ENCODE data around the gene CARD11. TPM values are rescaled to one million over a fixed set of nuclear protein-coding genes. Genes with fewer than 3 reads are reported as not detected.

The CARD11 gene
- total RNA-seq, 1 donor from 2014 or later = 0.37 TPM

DNA sequence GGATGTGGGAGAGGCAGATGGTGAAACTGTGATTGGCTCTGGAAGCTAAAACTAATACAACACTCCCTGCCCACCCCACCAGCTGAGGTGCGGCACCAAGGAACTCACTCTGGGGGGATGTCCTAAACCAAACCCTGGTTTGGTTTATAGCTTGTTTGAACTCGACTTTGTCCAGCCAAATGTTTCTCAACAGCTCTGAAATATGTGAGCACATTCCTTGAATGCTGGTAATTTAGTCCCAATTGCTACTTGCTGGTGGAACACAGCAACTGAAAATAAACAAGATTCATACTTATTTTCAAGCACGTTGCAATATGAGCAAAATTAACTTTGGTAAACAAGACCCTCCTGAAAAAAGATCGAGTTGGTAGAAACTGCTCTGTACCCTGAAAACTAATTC, 39.7 kb upstream of the CARD11 start:
- Mint-ChIP-seq H3K4me1 (peaks cover 6% of the 10 kb centered on the region), H3K4me3 (no peak overlapping the region), H3K27ac (ENCODE audit: unreplicated experiment) (no peak overlapping the region), H3K9me3 (peaks cover 9% of the 10 kb centered on the region), H3K27me3 (ENCODE audit: low read depth) (peaks cover 32% of the 10 kb centered on the region), H3K36me3 (ENCODE audit: low read depth) (no peaks in the 10 kb centered on the region)
- TF ChIP-seq, protein P1, sequence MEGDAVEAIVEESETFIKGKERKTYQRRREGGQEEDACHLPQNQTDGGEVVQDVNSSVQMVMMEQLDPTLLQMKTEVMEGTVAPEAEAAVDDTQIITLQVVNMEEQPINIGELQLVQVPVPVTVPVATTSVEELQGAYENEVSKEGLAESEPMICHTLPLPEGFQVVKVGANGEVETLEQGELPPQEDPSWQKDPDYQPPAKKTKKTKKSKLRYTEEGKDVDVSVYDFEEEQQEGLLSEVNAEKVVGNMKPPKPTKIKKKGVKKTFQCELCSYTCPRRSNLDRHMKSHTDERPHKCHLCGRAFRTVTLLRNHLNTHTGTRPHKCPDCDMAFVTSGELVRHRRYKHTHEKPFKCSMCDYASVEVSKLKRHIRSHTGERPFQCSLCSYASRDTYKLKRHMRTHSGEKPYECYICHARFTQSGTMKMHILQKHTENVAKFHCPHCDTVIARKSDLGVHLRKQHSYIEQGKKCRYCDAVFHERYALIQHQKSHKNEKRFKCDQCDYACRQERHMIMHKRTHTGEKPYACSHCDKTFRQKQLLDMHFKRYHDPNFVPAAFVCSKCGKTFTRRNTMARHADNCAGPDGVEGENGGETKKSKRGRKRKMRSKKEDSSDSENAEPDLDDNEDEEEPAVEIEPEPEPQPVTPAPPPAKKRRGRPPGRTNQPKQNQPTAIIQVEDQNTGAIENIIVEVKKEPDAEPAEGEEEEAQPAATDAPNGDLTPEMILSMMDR (conservative IDR thresholded peaks at IDR 0.05) = no peak
- no peak for DNase-seq (ENCODE audit: low read depth, low spot score)

DNA sequence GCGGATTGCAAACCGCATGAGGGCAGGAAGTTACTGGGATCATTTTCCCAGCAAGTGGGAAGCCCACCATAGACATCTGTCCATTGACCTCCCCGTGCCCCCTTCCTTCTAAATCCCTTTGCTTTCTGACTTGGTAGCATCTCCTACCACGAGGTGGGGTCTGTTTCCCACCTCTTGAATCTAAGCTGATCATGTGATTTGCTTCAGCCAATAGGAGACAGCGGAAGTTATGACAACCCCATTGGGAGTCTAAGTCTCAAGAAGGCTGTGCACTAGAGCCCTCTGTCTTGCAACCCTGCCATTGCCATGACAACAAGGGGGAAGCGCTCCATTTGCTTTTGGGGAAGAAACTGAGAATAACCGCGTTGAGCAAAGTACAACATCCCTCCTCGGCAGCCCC, 39.2 kb upstream of the CARD11 start:
- Mint-ChIP-seq H3K9me3 (peaks cover 9% of the 10 kb centered on the region), H3K4me1 (peaks cover 6% of the 10 kb centered on the region), H3K27ac (ENCODE audit: unreplicated experiment) (no peak overlapping the region), H3K27me3 (ENCODE audit: low read depth) (peaks cover 32% of the 10 kb centered on the region), H3K4me3 (no peak overlapping the region), H3K36me3 (ENCODE audit: low read depth) (no peaks in the 10 kb centered on the region)
- TF ChIP-seq, protein P1 (conservative IDR thresholded peaks at IDR 0.05) = no peak
- no peak for DNase-seq (ENCODE audit: low read depth, low spot score)

DNA sequence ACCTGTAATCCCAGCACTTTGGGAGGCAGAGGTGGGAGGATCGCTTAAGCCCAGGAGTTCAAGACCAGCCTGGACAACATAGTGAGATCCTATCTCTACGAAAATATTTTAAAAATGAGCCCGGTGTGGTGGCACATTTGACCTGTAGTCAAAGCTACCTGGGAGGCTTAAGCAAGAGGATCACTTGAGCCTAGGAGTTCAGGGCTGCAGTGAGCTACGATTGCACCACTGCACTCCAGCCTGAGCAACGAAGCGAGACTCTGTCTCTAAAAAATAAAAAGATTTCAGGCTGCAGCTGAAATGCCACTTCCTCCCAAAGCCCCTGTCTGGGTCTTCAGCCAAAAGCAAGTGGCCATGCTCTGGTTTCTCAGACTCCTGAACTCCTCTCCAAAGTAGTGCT, 38.7 kb upstream of the CARD11 start:
- H3K27me3 Mint-ChIP-seq (ENCODE audit: low read depth) = peaks cover 30% of the 10 kb centered on the region
- H3K4me3 Mint-ChIP-seq = no peak overlapping the region
- no peaks in the 10 kb centered on the region for H3K36me3 Mint-ChIP-seq (ENCODE audit: low read depth)
- TF ChIP-seq, protein P1 (conservative IDR thresholded peaks at IDR 0.05) = no peak
- no peak overlapping the region for H3K27ac Mint-ChIP-seq (ENCODE audit: unreplicated experiment)
- peaks cover 9% of the 10 kb centered on the region for H3K9me3 Mint-ChIP-seq
- peaks cover 3% of the 10 kb centered on the region for H3K4me1 Mint-ChIP-seq
- no peak for DNase-seq (ENCODE audit: low read depth, low spot score)

DNA sequence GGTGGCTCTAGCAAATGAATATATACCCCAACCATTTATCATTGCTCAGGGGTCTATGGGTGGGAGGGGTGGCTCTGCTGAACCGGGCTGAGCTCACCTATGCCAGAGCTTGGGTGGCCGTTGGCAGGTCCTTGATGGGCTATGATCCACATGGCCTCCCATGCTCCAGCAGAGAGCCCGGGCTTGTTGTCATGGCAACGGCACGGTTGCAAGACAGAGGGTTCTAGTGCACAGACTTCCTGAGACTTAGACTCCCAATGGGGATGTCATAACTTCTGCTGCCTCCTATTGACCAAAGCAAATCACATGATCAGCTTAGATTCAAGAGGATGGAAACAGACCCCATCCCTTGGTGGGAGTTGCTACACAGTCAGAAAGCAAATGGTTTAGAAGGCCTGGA, 36.4 kb upstream of the CARD11 start:
- no peaks in the 10 kb centered on the region for H3K4me1 Mint-ChIP-seq
- TF ChIP-seq, protein P1 (conservative IDR thresholded peaks at IDR 0.05) = no peak
- no peaks in the 10 kb centered on the region for H3K36me3 Mint-ChIP-seq (ENCODE audit: low read depth)
- H3K27ac Mint-ChIP-seq (ENCODE audit: unreplicated experiment) = no peak overlapping the region
- H3K4me3 Mint-ChIP-seq = no peak overlapping the region
- H3K9me3 Mint-ChIP-seq = peaks cover 9% of the 10 kb centered on the region
- DNase-seq (ENCODE audit: low read depth, low spot score) = no peak
- peaks cover 10% of the 10 kb centered on the region for H3K27me3 Mint-ChIP-seq (ENCODE audit: low read depth)

DNA sequence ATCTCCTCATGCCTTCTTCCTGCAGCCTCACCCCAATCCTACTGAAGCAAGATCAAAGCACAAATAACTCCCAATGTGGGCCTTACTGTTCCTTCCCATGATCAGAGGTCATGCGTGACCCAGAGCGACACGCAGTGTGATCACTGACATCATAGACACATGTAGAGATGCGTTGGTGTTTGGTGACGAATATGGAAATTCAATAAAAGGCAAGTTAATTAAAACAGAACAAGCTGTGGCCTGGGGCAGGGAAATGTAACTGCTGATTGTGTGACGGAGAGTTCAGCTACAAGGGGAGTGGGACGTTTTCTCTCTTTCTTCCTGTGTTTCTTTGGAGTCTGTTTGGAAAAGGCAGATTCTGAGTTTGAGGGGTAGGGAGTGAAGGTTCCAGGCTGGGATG, 34.8 kb upstream of the CARD11 start:
- Mint-ChIP-seq H3K36me3 (ENCODE audit: low read depth) (no peaks in the 10 kb centered on the region), H3K4me1 (peaks cover 5% of the 10 kb centered on the region), H3K9me3 (peaks cover 4% of the 10 kb centered on the region), H3K27me3 (ENCODE audit: low read depth) (peaks cover under 1% of the 10 kb centered on the region), H3K27ac (ENCODE audit: unreplicated experiment) (no peak overlapping the region), H3K4me3 (no peak overlapping the region)
- TF ChIP-seq, protein P1 (conservative IDR thresholded peaks at IDR 0.05) = no peak
- no peak for DNase-seq (ENCODE audit: low read depth, low spot score)

DNA sequence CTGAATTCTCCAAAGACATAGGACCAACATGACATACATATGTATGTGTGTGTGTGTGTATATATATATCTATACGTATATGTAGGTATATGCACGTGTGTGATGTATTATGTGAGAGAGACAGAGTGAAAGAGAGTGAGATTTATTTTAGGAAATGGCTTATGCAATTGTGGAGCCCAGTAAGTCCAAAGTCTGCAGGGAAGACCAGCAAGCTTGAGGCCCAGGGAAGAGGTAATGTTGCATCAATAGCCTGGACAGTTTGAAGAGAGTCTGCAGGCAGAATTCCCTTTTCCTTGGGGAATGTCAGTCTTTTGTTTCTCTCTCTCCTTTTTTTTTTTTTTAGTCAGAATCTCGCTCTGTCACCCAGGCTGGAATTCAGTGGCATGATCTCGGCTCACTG, 33.0 kb upstream of the CARD11 start:
- Mint-ChIP-seq H3K27ac (ENCODE audit: unreplicated experiment) (no peak overlapping the region), H3K4me3 (no peak overlapping the region), H3K9me3 (peaks cover 4% of the 10 kb centered on the region)

More for the DNA sequence above, 33.0 kb upstream of the CARD11 start:
- DNase-seq (ENCODE audit: low read depth, low spot score) = no peak
- TF ChIP-seq, protein P1 (conservative IDR thresholded peaks at IDR 0.05) = no peak
- Mint-ChIP-seq H3K4me1 (peaks cover 8% of the 10 kb centered on the region), H3K36me3 (ENCODE audit: low read depth) (no peaks in the 10 kb centered on the region), H3K27me3 (ENCODE audit: low read depth) (no peaks in the 10 kb centered on the region)

Measured in neural crest cell (in vitro differentiated cells).